SK-N-SH (cell line): ENCODE data around the gene MEGF8.

Experiments
- CTCF ChIP-seq: fragments of 200-600 bp; sonication (generic); IDR thresholded peaks from 2 replicates; pipeline ENCODE4 v1.6.1; 2017; ENCODE audit warnings: antibody characterized with exemption, mild to moderate bottlenecking, moderate library complexity
- EZH2phosphoT487 ChIP-seq: fragments of 200-600 bp; sonication (generic); IDR thresholded peaks from 2 replicates; pipeline ENCODE4 v1.6.1; 2017; ENCODE audit warnings: low read depth, mixed run types, mild to moderate bottlenecking, antibody characterized with exemption, moderate library complexity, borderline replicate concordance
- RCOR1 ChIP-seq: fragments of 150-350 bp; IDR thresholded peaks from 2 replicates; pipeline ENCODE4 v1.6.1; 2017; ENCODE audit warnings: antibody characterized with exemption, low read length
- SMC3 ChIP-seq: IDR thresholded peaks from 2 replicates; pipeline ENCODE4 v1.6.1; 2012; ENCODE audit warnings: low read depth, low read length, improper control_type of control experiment

- TF ChIP-seq CTCF (no peak), RCOR1 (no peak), SMC3 (no peak), EZH2phosphoT487 (no peak)
These were observed 45.3 kb downstream of the MEGF8 start for GRCh38 chr19:42370626-42371175.
